HG02571 (cell line): ENCODE data around the gene CHN1.

Experiments used
- ATAC-seq: cut with Tn5 transposase; IDR thresholded peaks from one replicate; pipeline ENCODE4 v1.9.1; 2021; ENCODE audit warnings: mild to moderate bottlenecking, moderate library complexity; ENCODE audit not compliant: unreplicated experiment

The CHN1 gene

GRCh38 chr2:174788291-174788929, 216.8 kb downstream of the CHN1 start:
- ATAC-seq: no peak

GRCh38 chr2:174787487-174788205, 217.5 kb downstream of the CHN1 start:
- no peak for ATAC-seq

- ATAC-seq: no peak
These were observed 219.0 kb downstream of the CHN1 start for GRCh38 chr2:174786066-174786725.

GRCh38 chr2:174785481-174785880, 219.7 kb downstream of the CHN1 start:
- no peak for ATAC-seq

- no peak for ATAC-seq
These were observed 220.3 kb downstream of the CHN1 start for GRCh38 chr2:174784909-174785308.

GRCh38 chr2:174784316-174784715, 220.9 kb downstream of the CHN1 start:
- no peak for ATAC-seq

- ATAC-seq: no peak
These were observed 223.2 kb downstream of the CHN1 start for GRCh38 chr2:174781996-174782395.

GRCh38 chr2:174781298-174781697, 223.9 kb downstream of the CHN1 start:
- ATAC-seq: no peak

GRCh38 chr2:174780856-174781255, 224.3 kb downstream of the CHN1 start:
- ATAC-seq: no peak

- no peak for ATAC-seq
These were observed 224.9 kb downstream of the CHN1 start for GRCh38 chr2:174780191-174780840.

GRCh38 chr2:174779361-174779928, 225.7 kb downstream of the CHN1 start:
- no peak for ATAC-seq

- no peak for ATAC-seq
These were observed 226.8 kb downstream of the CHN1 start for GRCh38 chr2:174778085-174778981.

GRCh38 chr2:174777347-174778084, 227.7 kb downstream of the CHN1 start:
- no peak for ATAC-seq

- ATAC-seq: no peak
These were observed 228.5 kb downstream of the CHN1 start for GRCh38 chr2:174776675-174777074.

GRCh38 chr2:174776223-174776622, 229.0 kb downstream of the CHN1 start:
- no peak for ATAC-seq

- ATAC-seq: no peak
These were observed 229.6 kb downstream of the CHN1 start for GRCh38 chr2:174775571-174775980.

GRCh38 chr2:174774886-174775285, 230.3 kb downstream of the CHN1 start:
- ATAC-seq: no peak

GRCh38 chr2:174773215-174773614, 232.0 kb downstream of the CHN1 start:
- no peak for ATAC-seq

- ATAC-seq: no peak
These were observed 232.7 kb downstream of the CHN1 start for GRCh38 chr2:174772472-174772801.
